ENCODE measurements around the gene GANC.

The GANC gene

GRCh38 chr15:42385980-42386700, 113.1 kb downstream of the GANC start:
- no peak for DNase-seq

GRCh38 chr15:42387603-42388002, 114.6 kb downstream of the GANC start:
- DNase-seq = no peak

- no peak for DNase-seq
These were observed 119.5 kb downstream of the GANC start for GRCh38 chr15:42392309-42393024.

- no peak for DNase-seq
These were observed 121.1 kb downstream of the GANC start for GRCh38 chr15:42394106-42394505.

DNA sequence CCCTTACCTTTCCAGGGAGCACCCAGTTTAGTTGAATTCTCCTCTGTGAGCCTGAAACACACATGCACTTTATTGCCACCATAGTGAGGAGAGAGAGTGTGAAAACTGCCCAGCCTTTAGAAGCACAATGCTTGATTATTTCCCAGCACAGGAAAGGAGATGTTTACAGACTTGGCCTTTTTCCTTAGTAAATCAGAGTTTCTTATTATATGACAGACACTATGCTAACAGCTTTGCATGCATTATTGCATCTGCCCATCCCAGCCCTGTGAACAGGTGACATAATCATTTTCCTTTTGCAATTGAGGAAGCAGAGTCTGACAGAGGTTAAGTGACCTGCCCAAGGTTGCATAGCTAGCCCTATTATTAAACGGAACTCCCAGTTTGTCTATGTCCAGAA, 122.8 kb downstream of the GANC start:
- DNase-seq = no peak

GRCh38 chr15:42401544-42402454, 128.8 kb downstream of the GANC start:
- DNase-seq = no peak

- DNase-seq = no peak
These were observed 129.6 kb downstream of the GANC start for GRCh38 chr15:42402455-42403205.

DNA sequence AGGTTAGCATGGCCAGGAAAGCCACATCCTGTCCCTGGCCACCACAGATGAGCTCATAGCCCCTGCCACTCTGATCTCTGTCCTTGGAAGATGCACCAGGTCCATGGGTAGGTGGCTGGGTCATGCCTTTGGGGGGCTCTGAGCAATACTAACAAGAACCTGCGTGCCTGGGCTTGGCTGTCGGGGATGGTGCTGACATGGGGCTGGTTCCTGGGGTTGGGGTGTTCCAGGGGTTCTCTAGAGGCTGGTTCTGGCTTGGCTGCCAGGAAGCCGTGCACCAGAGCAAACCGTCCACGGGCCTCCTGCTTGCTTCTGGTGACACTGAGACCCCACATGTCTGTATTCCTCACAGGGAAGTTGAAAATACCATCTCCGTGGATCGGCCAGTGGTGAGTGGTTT, 130.4 kb downstream of the GANC start:
- no peak for DNase-seq

DNA sequence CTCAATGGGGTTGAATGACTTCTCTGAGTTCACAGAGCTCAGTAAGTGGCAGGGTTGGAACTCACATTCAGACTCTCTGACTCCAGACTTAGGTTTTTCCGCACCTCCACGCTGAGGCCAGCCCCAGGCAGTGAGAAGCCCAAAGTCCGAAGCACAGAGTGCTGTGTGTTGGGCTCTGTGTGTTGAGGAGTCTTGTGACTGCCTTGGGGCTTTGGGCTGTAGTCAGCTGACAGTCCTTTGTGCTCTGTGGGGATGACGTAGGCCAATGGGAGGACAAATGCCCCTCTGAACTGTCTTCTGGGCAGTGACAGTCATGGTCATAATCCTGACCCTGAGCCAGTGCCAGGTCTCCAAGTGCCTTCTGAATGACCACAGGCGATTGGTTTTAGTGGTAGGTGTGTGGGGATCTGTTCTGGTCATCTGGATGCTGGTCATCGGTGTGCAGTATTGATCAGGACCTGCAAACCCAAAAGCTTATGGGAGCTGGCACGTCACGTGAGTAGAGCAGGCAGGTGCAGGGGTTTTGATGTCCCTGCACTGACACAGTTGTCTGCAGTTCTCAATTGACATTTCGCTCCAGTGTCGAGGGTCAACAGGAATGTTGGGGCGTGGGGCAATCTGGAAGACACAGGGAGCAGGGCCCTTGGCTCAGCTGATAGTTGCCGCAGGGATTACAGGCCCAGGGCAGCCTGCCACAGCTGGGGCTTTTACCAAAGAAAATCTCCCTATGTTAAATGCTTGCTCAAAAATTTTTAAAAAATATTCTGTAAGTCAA, 131.6 kb downstream of the GANC start:
- DNase-seq = no peak

- no peak for DNase-seq
These were observed 133.0 kb downstream of the GANC start for GRCh38 chr15:42405863-42406482.
